Keratinocyte (primary cell): ENCODE data around the gene CFAP20. TPM values are rescaled to one million over a fixed set of nuclear protein-coding genes. Genes with fewer than 3 reads are reported as not detected.

ENCODE experiments used
- DNase-seq: peaks from one replicate; pipeline ENCODE4 v3.0.0-alpha.2; 2011; ENCODE audit warnings: low read depth, missing footprints, low spot score
- FAIRE-seq: peaks from 2 replicates; lab custom pipeline; 2011; peaks lifted over from hg19 to GRCh38; lab: Jason Lieb, UNC
- H2AFZ ChIP-seq: 2 replicates; pipeline ENCODE4 v1.6.0; 2012; ENCODE audit warnings: low read length, control low read depth, inconsistent platforms; ENCODE audit not compliant: control insufficient read depth
- H3K27ac ChIP-seq: 2 replicates; pipeline ENCODE4 v1.5.1; 2011; ENCODE audit warnings: low read length; ENCODE audit not compliant: control insufficient read depth, insufficient read depth
- H3K27me3 ChIP-seq: 3 replicates; pipeline ENCODE4 v1.6.0; 2011; ENCODE audit warnings: low read length; ENCODE audit not compliant: control insufficient read depth, insufficient read depth; ENCODE audit errors: extremely low read depth
- H3K36me3 ChIP-seq, 2 experiments: 2 replicates in 1 of 2; 3 replicates in 1 of 2; pipeline ENCODE4 v1.5.1; 2011; ENCODE audit warnings: low read length in 2 of 2, mild to moderate bottlenecking in 1 of 2; ENCODE audit not compliant: control insufficient read depth in 2 of 2, insufficient read depth in 2 of 2; ENCODE audit errors: extremely low read depth in 1 of 2
- H3K4me1 ChIP-seq: 3 replicates; pipeline ENCODE4 v1.5.1; 2011; ENCODE audit warnings: low read length; ENCODE audit not compliant: control insufficient read depth, insufficient read depth; ENCODE audit errors: extremely low read depth
- H3K4me2 ChIP-seq: 3 replicates; pipeline ENCODE4 v1.6.0; 2011; ENCODE audit warnings: low read depth, low read length; ENCODE audit not compliant: control insufficient read depth, insufficient read depth; ENCODE audit errors: extremely low read depth
- H3K4me3 ChIP-seq, 3 experiments: fragments of 200-600 bp in 1 of 3; sonication (generic) in 1 of 3; 2 replicates in 2 of 3; 3 replicates in 1 of 3; pipeline ENCODE4 v1.5.1; 2011 to 2016; ENCODE audit warnings: low read length in 3 of 3, mild to moderate bottlenecking in 3 of 3, control low read depth in 2 of 3, inconsistent platforms in 1 of 3, low read depth in 1 of 3, mixed read lengths in 1 of 3, mixed run types in 1 of 3, moderate library complexity in 1 of 3; ENCODE audit not compliant: control insufficient read depth in 2 of 3, insufficient read depth in 2 of 3; ENCODE audit errors: extremely low read depth in 1 of 3
- H3K79me2 ChIP-seq: 2 replicates; pipeline ENCODE4 v1.6.0; 2012; ENCODE audit warnings: low read length; ENCODE audit not compliant: control insufficient read depth, insufficient read depth
- H3K9ac ChIP-seq: 3 replicates; pipeline ENCODE4 v1.6.0; 2011; ENCODE audit warnings: low read length; ENCODE audit not compliant: control insufficient read depth, insufficient read depth; ENCODE audit errors: extremely low read depth
- H3K9me1 ChIP-seq: 3 replicates; pipeline ENCODE4 v1.6.0; 2011; ENCODE audit warnings: low read length; ENCODE audit not compliant: control insufficient read depth, insufficient read depth; ENCODE audit errors: extremely low read depth
- H3K9me3 ChIP-seq: 2 replicates; pipeline ENCODE4 v1.5.1; 2012; ENCODE audit warnings: low read depth, low read length; ENCODE audit not compliant: control insufficient read depth
- H4K20me1 ChIP-seq: 3 replicates; pipeline ENCODE4 v1.6.0; 2011; ENCODE audit warnings: low read length; ENCODE audit not compliant: control insufficient read depth, insufficient read depth; ENCODE audit errors: extremely low read depth
- CTCF ChIP-seq, 3 experiments: IDR thresholded peaks in 1 of 3; conservative IDR thresholded peaks in 1 of 3; optimal IDR thresholded peaks in 1 of 3; 2 replicates in 2 of 3; 3 replicates in 1 of 3; pipeline versions ENCODE3 to v1.5.1; 2011; ENCODE audit warnings: low read length in 3 of 3, mild to moderate bottlenecking in 3 of 3, moderate library complexity in 2 of 3, control low read depth in 1 of 3, inconsistent platforms in 1 of 3; ENCODE audit not compliant: insufficient read depth in 2 of 3; ENCODE audit errors: extremely low read depth in 1 of 3
- EZH2 ChIP-seq: IDR thresholded peaks from one replicate; pipeline ENCODE4 v1.6.1; 2012; ENCODE audit warnings: inconsistent platforms, mild to moderate bottlenecking, low read length, moderate library complexity
- dilution Hi-C: fragments of 300-500 bp; cut with MboI; formaldehyde crosslinking; loops from one replicate; pipeline ENCODE4 v1.7.0; 2020; ENCODE audit warnings: low sequenced_read_pairs; ENCODE audit not compliant: extremely low pct_ligation_motif_present
- polyA plus RNA-seq, 5 experiments: library from polyadenylated mRNA; depleted of rRNA in 3 of 5; stranded (reverse) in 3 of 5; stranded (forward) in 1 of 5; unstranded in 1 of 5; fragments of >200 nt; gene quantifications; 1 replicate in 1 of 5; 2 replicates in 3 of 5; 3 replicates in 1 of 5; pipeline versions ENCODE4 v1.2.1 to v1.2.3, GENCODE V29; 2011 to 2012; ENCODE audit warnings: missing spikeins in 2 of 5, low read depth in 1 of 5, low replicate concordance in 1 of 5

CFAP20 gene
- polyA plus RNA-seq, 1 donor (not counting 4 experiments of a cell fraction or from before 2014, with no cell fraction given), result 52.0 TPM

GRCh38 chr16:58119509-58119845 is 9.7 kb downstream of the CFAP20 start:
- Histone ChIP-seq H2AFZ (no peak overlapping the region), H3K4me2 (no peak overlapping the region), H3K9ac (no peak overlapping the region), H3K27ac (no peak overlapping the region), H3K9me1 (no peaks in the 10 kb centered on the region), H3K79me2 (peaks cover 60% of the 10 kb centered on the region), H3K4me3 (no peak overlapping the region), H4K20me1 (peaks cover 3% of the 10 kb centered on the region), H3K27me3 (no peaks in the 10 kb centered on the region), H3K9me3 (no peaks in the 10 kb centered on the region), H3K4me1 (peaks cover 23% of the 10 kb centered on the region), H3K36me3 (peaks cover 7 to 10% of the 10 kb centered on the region in 2 experiments)
- TF ChIP-seq EZH2 (no peak), CTCF (optimal IDR thresholded peaks at IDR 0.05 in 1 of 3, IDR thresholded peaks at IDR 0.05 in 1 of 3, conservative IDR thresholded peaks at IDR 0.05 in 1 of 3; ENCODE audit: extremely low read depth in 1 of 3, insufficient read depth in 2 of 3, low read length in 3 of 3) (no peak)
- no peak for FAIRE-seq
- dilution Hi-C loops, result no loop called here
- no peak for DNase-seq

DNA sequence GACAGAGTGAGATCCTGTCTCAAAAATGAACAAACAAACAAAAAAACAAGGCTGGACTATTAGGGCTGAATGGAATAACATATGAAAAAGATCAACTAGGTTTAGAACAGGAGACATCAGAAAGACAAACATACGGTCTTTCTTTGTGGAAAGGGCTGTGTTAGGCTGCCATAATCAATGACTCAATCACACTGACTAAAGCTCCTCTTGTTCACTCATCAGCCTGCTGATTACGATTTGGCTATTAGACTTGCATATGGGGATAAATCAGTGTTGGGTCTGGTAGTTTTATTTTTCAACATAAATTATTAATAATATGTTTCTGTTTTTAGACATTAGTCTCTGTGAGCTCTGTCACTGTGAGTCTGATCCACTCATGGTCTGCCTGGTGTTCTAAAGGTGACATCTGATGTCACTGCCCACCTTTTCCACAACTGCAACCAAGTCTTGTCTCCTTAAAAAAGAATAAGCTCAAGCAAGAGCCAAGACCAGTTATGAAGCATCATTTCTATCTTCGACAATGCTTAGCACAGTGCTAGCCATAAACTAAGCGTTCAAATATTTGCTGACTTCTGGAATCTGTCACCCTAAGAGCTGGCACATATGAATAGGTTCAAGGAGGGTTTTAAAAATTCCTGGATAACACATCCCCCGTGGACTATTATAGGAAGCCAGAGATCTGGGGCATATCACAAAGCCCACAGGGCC is 10.2 kb downstream of the CFAP20 start:
- H3K4me3 ChIP-seq, result no peak overlapping the region
- peaks cover 55% of the 10 kb centered on the region for H3K79me2 ChIP-seq
- H3K4me2 ChIP-seq, result no peak overlapping the region
- H3K27me3 ChIP-seq, result no peaks in the 10 kb centered on the region
- H3K27ac ChIP-seq, result no peak overlapping the region
- H3K4me1 ChIP-seq, result peaks cover 19% of the 10 kb centered on the region
- peaks cover 3% of the 10 kb centered on the region for H4K20me1 ChIP-seq
- dilution Hi-C loops, result no loop called here
- peaks cover 8 to 11% of the 10 kb centered on the region in 2 experiments for H3K36me3 ChIP-seq
- DNase-seq (no peak), FAIRE-seq (no peak)
- no peaks in the 10 kb centered on the region for H3K9me3 ChIP-seq
- H2AFZ ChIP-seq, result no peak overlapping the region
- H3K9me1 ChIP-seq, result no peaks in the 10 kb centered on the region
- TF ChIP-seq EZH2 (no peak), CTCF (optimal IDR thresholded peaks at IDR 0.05 in 1 of 3, IDR thresholded peaks at IDR 0.05 in 1 of 3, conservative IDR thresholded peaks at IDR 0.05 in 1 of 3; ENCODE audit: extremely low read depth in 1 of 3, insufficient read depth in 2 of 3, low read length in 3 of 3) (no peak)
- H3K9ac ChIP-seq, result no peak overlapping the region
